Measurements from ENCODE around the gene ADGRG3. TPM values are rescaled to one million over a fixed set of nuclear protein-coding genes. Genes with fewer than 3 reads are reported as not detected.

The ADGRG3 gene
- total and polyA plus RNA-seq, 9 of the 15 experiments (the other 6 are each of a cell fraction or from before 2014, with no cell fraction given): 0.09 to 0.52 (median 0.14) TPM; not detected in 3

DNA sequence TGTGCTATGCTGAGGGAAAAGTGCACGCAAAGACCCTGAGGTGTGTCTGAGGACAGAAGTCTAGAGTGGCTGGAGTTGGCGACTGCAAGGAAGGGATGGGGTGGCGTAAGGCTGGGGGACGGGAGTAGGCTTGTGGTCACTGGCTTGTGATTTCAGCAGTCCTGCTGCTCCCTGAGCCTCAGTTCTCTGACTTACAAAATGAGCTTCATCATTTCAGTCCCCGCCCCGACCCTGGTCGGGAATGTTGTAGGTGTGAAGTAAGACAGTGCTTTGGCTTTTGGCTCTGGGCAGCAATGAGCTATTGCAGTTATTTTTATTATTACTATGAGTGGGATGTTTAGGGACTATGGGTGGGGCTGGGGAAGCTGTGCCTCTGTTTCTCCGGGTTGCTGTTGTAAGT is 31.1 kb upstream of the ADGRG3 start:
- Histone ChIP-seq H3K9me3 (replicated peaks; ENCODE audit: control insufficient read depth, insufficient read depth, low read depth, low read length) (no peaks in the 10 kb centered on the region), H2AFZ (ENCODE audit: low read depth, low read length) (no peak overlapping the region), H3K79me2 (ENCODE audit: control insufficient read depth, insufficient read depth, low read length) (no peaks in the 10 kb centered on the region), H3K4me2 (ENCODE audit: insufficient read depth, low read length) (no peak overlapping the region), H3K36me3 (ENCODE audit: control insufficient read depth, insufficient read depth, low read length) (no peaks in the 10 kb centered on the region), H3K4me3 (no peak overlapping the region), H3K9ac (ENCODE audit: insufficient read depth in 1 of 2, low read depth in 2 of 2, low read length in 2 of 2) (no peak overlapping the region), H4K20me1 (replicated peaks; ENCODE audit: control insufficient read depth, insufficient read depth, low read length) (peaks cover 6% of the 10 kb centered on the region; the same call in 1 of the 2 replicates), H3K4me1 (replicated peaks in 1 of 2; ENCODE audit: control insufficient read depth in 2 of 2, insufficient read depth in 2 of 2, low read length in 2 of 2) (peaks cover 0 to 17% of the 10 kb centered on the region in 2 experiments; a peak in 2 of 5 replicates), H3K9me1 (ENCODE audit: control insufficient read depth, insufficient read depth, low read length) (no peaks in the 10 kb centered on the region), H3K27ac (ENCODE audit: extremely low read depth, low read depth, low read length) (no peak overlapping the region), H3K27me3 (ENCODE audit: control insufficient read depth in 2 of 2, insufficient read depth in 2 of 2, low read length in 2 of 2) (peaks cover 17 to 67% of the 10 kb centered on the region in 2 experiments)
- peak; percentile 6 for FAIRE-seq
- DNase-seq (ENCODE audit: extremely low read depth in 1 of 4, low spot score in 3 of 4): no peak
- ATAC-seq: no peak
- in situ Hi-C loops (cut with MboI) (no loop called here), intact Hi-C loops (cut with micrococcal nuclease) (no loop called here)
- 0% methylated on average over 8 of the region's 8 CpGs for WGBS (ENCODE audit: insufficient coverage, low coverage, missing lambda C conversion rate)
- ChIA-PET POLR2A (interaction anchor here (0.6 kb wide), 1 partner anchor 95 kb away, joined by 3 read pairs; the partner anchor contains the start of gene ADGRG5), CTCF (ENCODE audit: low intra/inter-chr PET ratio) (no interaction called here)
- TF ChIP-seq MEF2A (IDR thresholded peaks at IDR 0.05; ENCODE audit: control insufficient read depth, low read depth, low read length) (no peak), ETV6 (IDR thresholded peaks at IDR 0.05; ENCODE audit: borderline replicate concordance in 1 of 2, low read depth in 2 of 2, low read length in 1 of 2) (no peak), ETV6 (CRISPR knock-in tag; IDR thresholded peaks at IDR 0.05; ENCODE audit: borderline replicate concordance) (no peak), ZNF143 (CRISPR knock-in tag; IDR thresholded peaks at IDR 0.05) (no peak), EWSR1 (IDR thresholded peaks at IDR 0.05; ENCODE audit: borderline replicate concordance, low read depth, partially characterized antibody) (no peak), MAFK (IDR thresholded peaks at IDR 0.05; ENCODE audit: low read length) (no peak)
- TF ChIP-seq, protein P1, sequence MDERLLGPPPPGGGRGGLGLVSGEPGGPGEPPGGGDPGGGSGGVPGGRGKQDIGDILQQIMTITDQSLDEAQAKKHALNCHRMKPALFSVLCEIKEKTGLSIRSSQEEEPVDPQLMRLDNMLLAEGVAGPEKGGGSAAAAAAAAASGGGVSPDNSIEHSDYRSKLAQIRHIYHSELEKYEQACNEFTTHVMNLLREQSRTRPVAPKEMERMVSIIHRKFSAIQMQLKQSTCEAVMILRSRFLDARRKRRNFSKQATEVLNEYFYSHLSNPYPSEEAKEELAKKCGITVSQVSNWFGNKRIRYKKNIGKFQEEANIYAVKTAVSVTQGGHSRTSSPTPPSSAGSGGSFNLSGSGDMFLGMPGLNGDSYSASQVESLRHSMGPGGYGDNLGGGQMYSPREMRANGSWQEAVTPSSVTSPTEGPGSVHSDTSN (CRISPR knock-in tag; IDR thresholded peaks at IDR 0.05; ENCODE audit: low read depth): no peak
- TF ChIP-seq, protein P1 (tag; conservative IDR thresholded peaks at IDR 0.05; ENCODE audit: low read depth): no peak
- no TSS peak for BruUV-seq (replicated peaks)
